B cell (primary cell): ENCODE data around the gene MYL12A. TPM values are rescaled to one million over a fixed set of nuclear protein-coding genes. Genes with fewer than 3 reads are reported as not detected.

Source experiments
- ATAC-seq: fragments of 200-7000 bp; cut with Tn5 transposase; one replicate; pipeline ENCODE4 v1.10.0; 2021; ENCODE audit warnings: low read depth, mild to moderate bottlenecking, moderate number of reproducible peaks, moderate library complexity
- CTCF ChIA-PET: fragments of 350-600 bp; sonication (Branson Sonifier 250); formaldehyde crosslinking; loops from one replicate; lab custom pipeline; 2021; ENCODE audit warnings: antibody characterized with exemption, inconsistent platforms; lab: Charles Lee
- POLR2A ChIA-PET: fragments of 350-600 bp; sonication (Branson Sonifier 250); formaldehyde crosslinking; loops from one replicate; lab custom pipeline; 2021; ENCODE audit warnings: antibody characterized with exemption; lab: Charles Lee
- DNase-seq: peaks from one replicate; pipeline ENCODE4 v3.0.0; 2013
- H2AFZ ChIP-seq: 2 replicates; pipeline ENCODE4 v1.6.1; 2012; ENCODE audit warnings: mild to moderate bottlenecking, low read depth, low read length; ENCODE audit not compliant: insufficient read depth, poor library complexity, severe bottlenecking
- H3K27ac ChIP-seq, 2 donors: 1 replicate in 1 of 2; 2 replicates in 1 of 2; pipeline ENCODE4 v1.5.1; 2012 to 2013; ENCODE audit warnings: low read length in 2 of 2, mild to moderate bottlenecking in 2 of 2, moderate library complexity in 1 of 2
- H3K27me3 ChIP-seq, 4 experiments: fragments of 200-600 bp in 1 of 4; sonication (generic) in 1 of 4; replicated peaks in 1 of 4; 1 replicate in 2 of 4; 2 replicates in 2 of 4; pipeline versions ENCODE4 v1.6.1 to v1.7.0; 2013 to 2016; ENCODE audit warnings: low read length in 3 of 4, mild to moderate bottlenecking in 2 of 4, mixed read lengths in 1 of 4, moderate library complexity in 1 of 4; ENCODE audit not compliant: insufficient read depth in 4 of 4, control insufficient read depth in 3 of 4; ENCODE audit errors: control extremely low read depth in 1 of 4
- H3K36me3 ChIP-seq, 2 experiments: replicated peaks in 1 of 2; 1 replicate in 1 of 2; 2 replicates in 1 of 2; pipeline versions ENCODE4 v1.6.1 to v1.7.1; 2013; ENCODE audit warnings: low read length in 1 of 2; ENCODE audit not compliant: insufficient read depth in 2 of 2, control insufficient read depth in 1 of 2; ENCODE audit errors: control extremely low read depth in 1 of 2, extremely low read depth in 1 of 2
- H3K4me1 ChIP-seq, 2 donors: fragments of 200-600 bp in 1 of 2; sonication (generic) in 1 of 2; 1 replicate in 1 of 2; 2 replicates in 1 of 2; pipeline versions ENCODE4 v1.5.1 to v1.6.1; 2013 to 2017; ENCODE audit warnings: low read length in 2 of 2; ENCODE audit not compliant: control insufficient read depth in 2 of 2, insufficient read depth in 2 of 2
- H3K4me2 ChIP-seq: replicated peaks from 2 replicates; pipeline ENCODE3; 2012; ENCODE audit warnings: mild to moderate bottlenecking, low read depth, low read length; ENCODE audit not compliant: poor library complexity, severe bottlenecking
- H3K4me3 ChIP-seq, 5 experiments: fragments of 200-600 bp in 1 of 5; sonication (generic) in 1 of 5; 1 replicate in 3 of 5; 2 replicates in 2 of 5; pipeline versions ENCODE4 v1.5.1 to v1.7.0; 2011 to 2016; ENCODE audit warnings: low read length in 4 of 5, mild to moderate bottlenecking in 4 of 5, low read depth in 2 of 5, control low read depth in 1 of 5, moderate library complexity in 1 of 5; ENCODE audit not compliant: insufficient read depth in 1 of 5; ENCODE audit errors: control extremely low read depth in 1 of 5, extremely low read depth in 1 of 5
- H3K79me2 ChIP-seq: fragments of 200-600 bp; sonication (generic); one replicate; pipeline ENCODE4 v1.6.0; 2016; ENCODE audit warnings: low read length; ENCODE audit not compliant: control insufficient read depth, insufficient read depth
- H3K9ac ChIP-seq: fragments of 200-600 bp; sonication (generic); 2 replicates; pipeline ENCODE4 v1.6.1; 2017; ENCODE audit warnings: mild to moderate bottlenecking, low read length, moderate library complexity
- H3K9me3 ChIP-seq, 3 donors: one replicate each; pipeline versions ENCODE4 v1.6.1 to v1.7.1; 2013; ENCODE audit warnings: low read length in 2 of 3; ENCODE audit not compliant: control insufficient read depth in 2 of 3, insufficient read depth in 1 of 3; ENCODE audit errors: control extremely low read depth in 1 of 3
- H4K20me1 ChIP-seq: 2 replicates; pipeline ENCODE4 v1.6.0; 2012; ENCODE audit warnings: mild to moderate bottlenecking, low read length; ENCODE audit not compliant: insufficient read depth, control insufficient read depth, poor library complexity, severe bottlenecking
- H3K27ac Mint-ChIP-seq: one replicate; pipeline ENCODE4 v1.8.0; 2021; ENCODE audit warnings: mixed read lengths
- H3K27me3 Mint-ChIP-seq: one replicate; pipeline ENCODE4 v1.8.0; 2021; ENCODE audit warnings: mixed read lengths
- H3K4me1 Mint-ChIP-seq: one replicate; pipeline ENCODE4 v1.8.0; 2021; ENCODE audit warnings: mixed read lengths
- H3K4me3 Mint-ChIP-seq: one replicate; pipeline ENCODE4 v1.8.0; 2021; ENCODE audit warnings: mixed read lengths
- H3K9me3 Mint-ChIP-seq: one replicate; pipeline ENCODE4 v1.8.0; 2022; ENCODE audit warnings: mixed read lengths; ENCODE audit not compliant: insufficient read depth
- EZH2 ChIP-seq: IDR thresholded peaks from 2 replicates; pipeline ENCODE4 v1.6.1; 2012; ENCODE audit warnings: borderline replicate concordance, low read depth, mild to moderate bottlenecking, moderate library complexity, low read length; ENCODE audit not compliant: insufficient read depth, poor library complexity, severe bottlenecking
- WGBS: methylation state at CpG from one replicate; pipeline ENCODE4 v1.1.5; 2013; ENCODE audit warnings: missing lambda C conversion rate; ENCODE audit not compliant: insufficient coverage; 5-methylcytosine and 5-hydroxymethylcytosine counted together
- intact Hi-C: fragments of 100-400 bp; cut with micrococcal nuclease; formaldehyde crosslinking; loops from one replicate; pipeline ENCODE4 v1.10.0; 2022
- polyA plus RNA-seq: library from polyadenylated mRNA; depleted of rRNA; stranded (reverse); fragments of >200 nt; gene quantifications from 2 replicates; pipeline ENCODE4 v1.2.3, GENCODE V29; 2012
- total RNA-seq, 2 donors: library from RNA; stranded (reverse); fragments of 120-200 nt in 1 of 2; gene quantifications; 1 replicate in 1 of 2; 2 replicates in 1 of 2; pipeline versions ENCODE4 v1.2.3 to v1.2.4, GENCODE V29; 2013 to 2022
- TF ChIP-seq, protein P1 (sequence below): fragments of 200-600 bp; IDR thresholded peaks from one replicate; pipeline ENCODE4 v1.8.0; 2022; ENCODE audit warnings: antibody characterized with exemption, mild to moderate bottlenecking

Gene MYL12A
- total and polyA plus RNA-seq, 2 donors (not counting 1 experiment from before 2014, with no cell fraction given) = 276 to 281 TPM

DNA sequence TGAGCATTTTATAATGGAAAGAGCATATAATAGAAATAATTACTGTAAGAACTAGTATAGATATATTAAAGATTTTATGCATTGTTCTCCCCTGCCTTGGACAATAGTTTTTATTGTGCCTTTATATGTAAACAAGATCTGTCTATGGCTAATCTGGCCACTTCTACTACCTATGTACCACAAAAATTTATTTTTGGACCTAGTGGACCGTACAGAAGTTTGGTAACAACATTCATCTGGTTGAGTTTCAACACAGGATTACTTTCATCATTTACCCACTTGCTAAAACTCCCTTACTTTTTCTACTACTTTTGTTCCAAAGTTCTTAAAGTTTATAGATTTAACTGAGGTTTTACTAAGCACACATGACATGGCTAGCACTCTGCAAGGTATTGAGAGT lies 14.6 kb upstream of the MYL12A start:
- TF ChIP-seq EZH2 = no peak
- TF ChIP-seq, protein P1, sequence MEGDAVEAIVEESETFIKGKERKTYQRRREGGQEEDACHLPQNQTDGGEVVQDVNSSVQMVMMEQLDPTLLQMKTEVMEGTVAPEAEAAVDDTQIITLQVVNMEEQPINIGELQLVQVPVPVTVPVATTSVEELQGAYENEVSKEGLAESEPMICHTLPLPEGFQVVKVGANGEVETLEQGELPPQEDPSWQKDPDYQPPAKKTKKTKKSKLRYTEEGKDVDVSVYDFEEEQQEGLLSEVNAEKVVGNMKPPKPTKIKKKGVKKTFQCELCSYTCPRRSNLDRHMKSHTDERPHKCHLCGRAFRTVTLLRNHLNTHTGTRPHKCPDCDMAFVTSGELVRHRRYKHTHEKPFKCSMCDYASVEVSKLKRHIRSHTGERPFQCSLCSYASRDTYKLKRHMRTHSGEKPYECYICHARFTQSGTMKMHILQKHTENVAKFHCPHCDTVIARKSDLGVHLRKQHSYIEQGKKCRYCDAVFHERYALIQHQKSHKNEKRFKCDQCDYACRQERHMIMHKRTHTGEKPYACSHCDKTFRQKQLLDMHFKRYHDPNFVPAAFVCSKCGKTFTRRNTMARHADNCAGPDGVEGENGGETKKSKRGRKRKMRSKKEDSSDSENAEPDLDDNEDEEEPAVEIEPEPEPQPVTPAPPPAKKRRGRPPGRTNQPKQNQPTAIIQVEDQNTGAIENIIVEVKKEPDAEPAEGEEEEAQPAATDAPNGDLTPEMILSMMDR = no peak
- Histone ChIP-seq H3K4me3 (no peak overlapping the region), H2AFZ (no peak overlapping the region), H4K20me1 (no peaks in the 10 kb centered on the region), H3K27me3 (no peaks in the 10 kb centered on the region), H3K9ac (no peak overlapping the region), H3K4me1 (no peaks in the 10 kb centered on the region), H3K4me2 (no peak overlapping the region), H3K27ac (no peak overlapping the region), H3K9me3 (no peaks in the 10 kb centered on the region), H3K79me2 (no peaks in the 10 kb centered on the region), H3K36me3 (no peaks in the 10 kb centered on the region)
- Mint-ChIP-seq H3K27ac (no peak overlapping the region), H3K4me3 (no peak overlapping the region), H3K4me1 (no peaks in the 10 kb centered on the region), H3K9me3 (no peaks in the 10 kb centered on the region), H3K27me3 (no peaks in the 10 kb centered on the region)
- intact Hi-C loops = no loop called here
- WGBS = 100% methylated on average over 1 of the region's 1 CpG
- DNase-seq (no peak), ATAC-seq (no peak)
- ChIA-PET CTCF (no interaction called here), POLR2A (no interaction called here)

DNA sequence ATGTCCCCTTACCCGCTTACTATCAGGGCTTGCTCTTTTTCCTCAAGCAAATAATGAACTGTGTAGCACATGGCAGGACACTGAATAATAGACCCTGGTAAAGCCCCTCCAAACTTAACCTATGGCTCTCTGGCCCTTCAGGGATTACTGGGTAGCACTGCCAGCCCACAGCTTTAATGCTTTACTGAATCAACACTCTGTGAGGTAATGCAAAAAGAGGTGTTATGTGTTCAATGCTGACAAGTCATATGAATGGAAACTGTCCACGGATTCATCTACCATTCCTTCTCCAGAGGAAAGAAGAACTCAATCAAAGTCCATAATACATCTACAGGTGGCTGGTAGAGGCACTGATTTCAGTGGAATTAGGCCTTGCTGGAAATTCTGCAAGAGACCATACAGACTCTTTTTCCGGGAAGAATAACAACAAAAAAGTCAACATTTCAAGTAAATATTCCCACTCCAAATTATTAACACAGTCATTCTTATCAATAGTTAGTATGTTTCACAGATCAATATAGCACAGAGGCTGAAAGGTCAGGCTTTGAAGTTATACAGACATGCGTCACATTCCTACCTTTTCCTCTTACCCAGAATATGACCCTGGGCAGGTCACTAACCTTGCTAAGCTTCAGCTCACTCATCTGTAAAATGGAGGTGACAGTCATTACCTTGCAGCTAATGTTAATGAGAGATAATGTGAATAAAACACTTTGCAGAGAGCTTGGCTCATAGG lies 14.0 kb upstream of the MYL12A start:
- H4K20me1 ChIP-seq = no peaks in the 10 kb centered on the region
- intact Hi-C loops = no loop called here
- no peaks in the 10 kb centered on the region for H3K9me3 ChIP-seq
- no peak overlapping the region for H3K27ac ChIP-seq
- H3K36me3 ChIP-seq = no peaks in the 10 kb centered on the region
- H3K27me3 ChIP-seq = no peaks in the 10 kb centered on the region
- ChIA-PET CTCF (interaction anchor here (1.5 kb wide), 1 partner anchor 12 kb away, joined by 10 read pairs; no protein-coding TSS in a partner anchor), POLR2A (no interaction called here)
- no CpG with 5 or more reads among the region's 4 CpGs for WGBS
- Mint-ChIP-seq H3K4me1 (no peaks in the 10 kb centered on the region), H3K4me3 (no peak overlapping the region), H3K27ac (no peak overlapping the region), H3K9me3 (no peaks in the 10 kb centered on the region), H3K27me3 (no peaks in the 10 kb centered on the region)
- no peaks in the 10 kb centered on the region for H3K4me1 ChIP-seq
- no peak for TF ChIP-seq EZH2
- TF ChIP-seq, protein P1 = no peak
- no peak overlapping the region for H3K4me3 ChIP-seq
- H3K4me2 ChIP-seq = no peak overlapping the region
- no peak overlapping the region for H3K9ac ChIP-seq
- no peaks in the 10 kb centered on the region for H3K79me2 ChIP-seq
- no peak overlapping the region for H2AFZ ChIP-seq
- no peak for ATAC-seq
- DNase-seq = no peak
